HEK293T (cell line): ENCODE results near the gene GRID2.

Source experiments
- FOXM1 ChIP-seq: fragments of 450-650 bp; IDR thresholded peaks from 2 replicates; pipeline ENCODE4 v1.6.1; 2017; ENCODE audit warnings: mild to moderate bottlenecking, borderline replicate concordance
- SUZ12 ChIP-seq: fragments of 450-650 bp; IDR thresholded peaks from 2 replicates; pipeline ENCODE4 v1.6.1; 2016; ENCODE audit warnings: mild to moderate bottlenecking

DNA sequence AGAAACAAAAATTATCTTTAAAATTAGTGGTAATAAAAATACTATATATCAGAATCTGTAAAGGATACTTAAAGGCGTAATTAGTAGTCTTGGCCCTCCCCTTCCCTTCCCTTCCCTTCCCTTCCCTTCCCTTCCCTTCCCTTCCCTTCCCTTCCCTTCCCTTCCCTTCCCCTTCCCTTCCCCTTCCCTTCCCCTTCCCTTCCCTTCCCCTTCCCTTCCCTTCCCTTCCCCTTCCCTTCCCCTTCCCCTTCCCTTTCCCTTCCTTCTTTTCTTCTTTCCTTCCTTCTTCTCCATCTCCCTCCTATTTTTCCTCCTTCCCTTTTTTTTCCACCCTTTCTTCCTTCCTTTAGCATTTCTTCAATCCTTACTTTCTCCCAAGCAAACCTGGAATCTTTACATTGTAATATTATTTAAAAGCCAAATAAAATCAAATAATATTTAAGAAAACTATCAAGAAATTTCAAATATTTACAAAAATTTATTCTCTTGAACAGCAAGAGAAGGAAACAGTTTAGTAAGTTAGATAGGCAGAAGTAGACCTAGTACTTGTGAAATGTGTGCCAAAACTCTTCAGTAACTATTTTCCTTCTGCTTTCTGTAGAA lies 1145.0 kb downstream of the GRID2 start:
- TF ChIP-seq SUZ12, result no peak
- TF ChIP-seq FOXM1, result no peak
